ENCODE data around the gene OSBPL6.

DNA sequence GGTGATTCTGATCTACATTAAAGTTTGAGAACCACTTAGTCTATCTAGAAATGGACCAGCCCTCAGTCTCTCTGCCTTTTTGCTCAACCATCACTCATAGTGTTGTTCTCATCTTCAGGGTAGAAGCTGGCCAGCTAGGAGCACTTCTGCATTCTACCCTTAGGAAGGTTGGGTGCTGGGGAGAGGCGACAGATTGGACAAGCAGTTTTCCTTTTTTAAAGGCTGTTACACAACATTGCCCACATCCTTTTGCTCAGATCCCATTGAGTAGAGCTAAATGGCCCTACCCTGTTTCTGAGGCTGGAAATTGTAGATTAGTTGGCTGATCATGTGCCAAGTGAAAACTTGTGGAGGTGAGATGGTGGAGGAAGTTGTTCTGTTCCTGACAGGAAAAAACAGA, 35.6 kb downstream of the OSBPL6 start:
- TF ChIP-seq, protein P1, sequence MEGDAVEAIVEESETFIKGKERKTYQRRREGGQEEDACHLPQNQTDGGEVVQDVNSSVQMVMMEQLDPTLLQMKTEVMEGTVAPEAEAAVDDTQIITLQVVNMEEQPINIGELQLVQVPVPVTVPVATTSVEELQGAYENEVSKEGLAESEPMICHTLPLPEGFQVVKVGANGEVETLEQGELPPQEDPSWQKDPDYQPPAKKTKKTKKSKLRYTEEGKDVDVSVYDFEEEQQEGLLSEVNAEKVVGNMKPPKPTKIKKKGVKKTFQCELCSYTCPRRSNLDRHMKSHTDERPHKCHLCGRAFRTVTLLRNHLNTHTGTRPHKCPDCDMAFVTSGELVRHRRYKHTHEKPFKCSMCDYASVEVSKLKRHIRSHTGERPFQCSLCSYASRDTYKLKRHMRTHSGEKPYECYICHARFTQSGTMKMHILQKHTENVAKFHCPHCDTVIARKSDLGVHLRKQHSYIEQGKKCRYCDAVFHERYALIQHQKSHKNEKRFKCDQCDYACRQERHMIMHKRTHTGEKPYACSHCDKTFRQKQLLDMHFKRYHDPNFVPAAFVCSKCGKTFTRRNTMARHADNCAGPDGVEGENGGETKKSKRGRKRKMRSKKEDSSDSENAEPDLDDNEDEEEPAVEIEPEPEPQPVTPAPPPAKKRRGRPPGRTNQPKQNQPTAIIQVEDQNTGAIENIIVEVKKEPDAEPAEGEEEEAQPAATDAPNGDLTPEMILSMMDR (IDR thresholded peaks at IDR 0.05; ENCODE audit: low read length) = no peak
- TF ChIP-seq EZH2 (optimal IDR thresholded peaks at IDR 0.05; ENCODE audit: low read depth, low read length) = no peak
